Loucy (cell line): ENCODE results near the gene RBFA.

Experiments
- H2AFZ ChIP-seq: fragments of 200-600 bp; sonication (generic); 2 replicates; pipeline ENCODE4 v1.6.0; 2016; ENCODE audit warnings: antibody characterized with exemption, mild to moderate bottlenecking, low read length, moderate library complexity
- H3F3A ChIP-seq: fragments of 200-600 bp; 2 replicates; pipeline ENCODE4 v1.6.0; 2016; ENCODE audit warnings: antibody characterized with exemption, low read depth, mild to moderate bottlenecking
- H3K27me3 ChIP-seq: fragments of 200-600 bp; sonication (generic); 2 replicates; pipeline ENCODE4 v1.6.1; 2014; ENCODE audit warnings: low read length, mild to moderate bottlenecking; ENCODE audit not compliant: insufficient read depth, poor library complexity, severe bottlenecking
- H3K36me3 ChIP-seq: fragments of 200-600 bp; sonication (generic); 2 replicates; pipeline ENCODE4 v1.6.1; 2016; ENCODE audit warnings: low read length; ENCODE audit not compliant: insufficient read depth
- H3K4me1 ChIP-seq: fragments of 200-600 bp; sonication (generic); 2 replicates; pipeline ENCODE4 v1.5.1; 2014; ENCODE audit warnings: low read length, mild to moderate bottlenecking; ENCODE audit not compliant: insufficient read depth, poor library complexity, severe bottlenecking
- H3K4me2 ChIP-seq: fragments of 200-600 bp; sonication (generic); 2 replicates; pipeline ENCODE4 v1.6.0; 2014; ENCODE audit warnings: antibody characterized with exemption, low read length, low read depth, mild to moderate bottlenecking; ENCODE audit not compliant: poor library complexity, severe bottlenecking
- H3K4me3 ChIP-seq: fragments of 200-600 bp; sonication (generic); 2 replicates; pipeline ENCODE4 v1.5.1; 2014; ENCODE audit warnings: low read length, mild to moderate bottlenecking, mixed read lengths; ENCODE audit not compliant: poor library complexity, severe bottlenecking
- H3K79me2 ChIP-seq: fragments of 200-600 bp; sonication (generic); 2 replicates; pipeline ENCODE4 v1.6.1; 2014; ENCODE audit warnings: low read length; ENCODE audit not compliant: insufficient read depth
- H3K9ac ChIP-seq: fragments of 200-600 bp; sonication (generic); 2 replicates; pipeline ENCODE4 v1.6.0; 2014; ENCODE audit warnings: mild to moderate bottlenecking, low read depth, low read length, moderate library complexity; ENCODE audit not compliant: poor library complexity, severe bottlenecking
- H3K9me2 ChIP-seq: fragments of 200-600 bp; sonication (generic); replicated peaks from 2 replicates; pipeline ENCODE4 v1.6.1; 2016; ENCODE audit warnings: low read depth, low read length, mixed read lengths
- H3K9me3 ChIP-seq: fragments of 200-600 bp; sonication (generic); 2 replicates; pipeline ENCODE4 v1.6.1; 2014; ENCODE audit warnings: mild to moderate bottlenecking, antibody characterized with exemption, low read length, low read depth; ENCODE audit not compliant: insufficient read depth
- H4K20me1 ChIP-seq: fragments of 200-600 bp; sonication (generic); 2 replicates; pipeline ENCODE4 v1.6.0; 2014; ENCODE audit warnings: antibody characterized with exemption, low read length, mild to moderate bottlenecking; ENCODE audit not compliant: insufficient read depth, poor library complexity, severe bottlenecking
- EZH2phosphoT487 ChIP-seq: fragments of 200-600 bp; IDR thresholded peaks from 2 replicates; pipeline ENCODE4 v1.6.1; 2018; ENCODE audit warnings: antibody characterized with exemption, mild to moderate bottlenecking, moderate library complexity, borderline replicate concordance
- TF ChIP-seq, protein P1 (sequence below): fragments of 200-600 bp; sonication (generic); conservative IDR thresholded peaks from 2 replicates; pipeline ENCODE4 v1.5.1; 2014; ENCODE audit warnings: mild to moderate bottlenecking, antibody characterized with exemption, low read length

Gene RBFA

GRCh38 chr18:80002468-80002867, 31.8 kb upstream of the RBFA start:
- H3K9me2 ChIP-seq, result no peaks in the 10 kb centered on the region
- no peaks in the 10 kb centered on the region for H3K79me2 ChIP-seq
- H3K27me3 ChIP-seq, result no peaks in the 10 kb centered on the region
- no peak overlapping the region for H3K4me3 ChIP-seq
- TF ChIP-seq, protein P1, sequence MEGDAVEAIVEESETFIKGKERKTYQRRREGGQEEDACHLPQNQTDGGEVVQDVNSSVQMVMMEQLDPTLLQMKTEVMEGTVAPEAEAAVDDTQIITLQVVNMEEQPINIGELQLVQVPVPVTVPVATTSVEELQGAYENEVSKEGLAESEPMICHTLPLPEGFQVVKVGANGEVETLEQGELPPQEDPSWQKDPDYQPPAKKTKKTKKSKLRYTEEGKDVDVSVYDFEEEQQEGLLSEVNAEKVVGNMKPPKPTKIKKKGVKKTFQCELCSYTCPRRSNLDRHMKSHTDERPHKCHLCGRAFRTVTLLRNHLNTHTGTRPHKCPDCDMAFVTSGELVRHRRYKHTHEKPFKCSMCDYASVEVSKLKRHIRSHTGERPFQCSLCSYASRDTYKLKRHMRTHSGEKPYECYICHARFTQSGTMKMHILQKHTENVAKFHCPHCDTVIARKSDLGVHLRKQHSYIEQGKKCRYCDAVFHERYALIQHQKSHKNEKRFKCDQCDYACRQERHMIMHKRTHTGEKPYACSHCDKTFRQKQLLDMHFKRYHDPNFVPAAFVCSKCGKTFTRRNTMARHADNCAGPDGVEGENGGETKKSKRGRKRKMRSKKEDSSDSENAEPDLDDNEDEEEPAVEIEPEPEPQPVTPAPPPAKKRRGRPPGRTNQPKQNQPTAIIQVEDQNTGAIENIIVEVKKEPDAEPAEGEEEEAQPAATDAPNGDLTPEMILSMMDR, result no peak
- TF ChIP-seq EZH2phosphoT487, result no peak
- H3K4me2 ChIP-seq, result no peak overlapping the region
- H3K36me3 ChIP-seq, result no peaks in the 10 kb centered on the region
- no peaks in the 10 kb centered on the region for H3F3A ChIP-seq
- H2AFZ ChIP-seq, result no peak overlapping the region
- no peaks in the 10 kb centered on the region for H3K4me1 ChIP-seq
- H3K9me3 ChIP-seq, result peaks cover 31% of the 10 kb centered on the region; the same call in 1 of the 2 replicates
- H4K20me1 ChIP-seq, result no peaks in the 10 kb centered on the region
- H3K9ac ChIP-seq, result no peak overlapping the region

GRCh38 chr18:80004600-80005342, 29.5 kb upstream of the RBFA start:
- H3K9me3 ChIP-seq, result peaks cover 37% of the 10 kb centered on the region; the same call in 1 of the 2 replicates
- H3K4me3 ChIP-seq, result no peak overlapping the region
- no peaks in the 10 kb centered on the region for H3K36me3 ChIP-seq
- TF ChIP-seq, protein P1, result no peak
- no peak for TF ChIP-seq EZH2phosphoT487
- no peaks in the 10 kb centered on the region for H3K79me2 ChIP-seq
- no peaks in the 10 kb centered on the region for H3K9me2 ChIP-seq
- H3F3A ChIP-seq, result no peaks in the 10 kb centered on the region
- H3K27me3 ChIP-seq, result no peaks in the 10 kb centered on the region
- no peak overlapping the region for H3K9ac ChIP-seq
- no peak overlapping the region for H3K4me2 ChIP-seq
- H4K20me1 ChIP-seq, result no peaks in the 10 kb centered on the region
- H2AFZ ChIP-seq, result no peak overlapping the region
- no peaks in the 10 kb centered on the region for H3K4me1 ChIP-seq

- no peak overlapping the region for H3K9ac ChIP-seq
- H4K20me1 ChIP-seq, result no peaks in the 10 kb centered on the region
- TF ChIP-seq, protein P1, result no peak
- no peak for TF ChIP-seq EZH2phosphoT487
- no peak overlapping the region for H3K4me3 ChIP-seq
- H3K4me2 ChIP-seq, result no peak overlapping the region
- H3K36me3 ChIP-seq, result no peaks in the 10 kb centered on the region
- no peaks in the 10 kb centered on the region for H3K79me2 ChIP-seq
- H3K9me2 ChIP-seq, result no peaks in the 10 kb centered on the region
- H3K9me3 ChIP-seq, result peaks cover 38% of the 10 kb centered on the region; the same call in 1 of the 2 replicates
- no peaks in the 10 kb centered on the region for H3K4me1 ChIP-seq
- H2AFZ ChIP-seq, result no peak overlapping the region
- no peaks in the 10 kb centered on the region for H3F3A ChIP-seq
- no peaks in the 10 kb centered on the region for H3K27me3 ChIP-seq
These were observed 27.5 kb upstream of the RBFA start for GRCh38 chr18:80006724-80007123.
